Brain microvascular endothelial cell (primary cell): ENCODE measurements around the gene POLR3H.

ENCODE experiments used
- DNase-seq: peaks from one replicate; pipeline ENCODE4 v3.0.0-alpha.2; 2020
- H3K27ac ChIP-seq: fragments of 250-450 bp; sonication (Bioruptor Pico); 2 replicates; pipeline ENCODE4 v1.5.1; 2020; ENCODE audit warnings: mild to moderate bottlenecking, moderate library complexity
- H3K27me3 ChIP-seq: fragments of 250-450 bp; sonication (Bioruptor Pico); replicated peaks from 2 replicates; pipeline ENCODE4 v1.5.1; 2020; ENCODE audit warnings: mild to moderate bottlenecking
- H3K36me3 ChIP-seq: fragments of 250-450 bp; sonication (Bioruptor Pico); replicated peaks from 2 replicates; pipeline ENCODE4 v1.5.1; 2020; ENCODE audit warnings: mild to moderate bottlenecking
- H3K4me3 ChIP-seq: 2 replicates; pipeline ENCODE4 v1.5.1; 2011; ENCODE audit warnings: low read depth, mild to moderate bottlenecking, control low read depth, low read length, moderate library complexity
- in situ Hi-C: cut with HindIII; loops from 2 replicates; pipeline ENCODE4 v1.10.0; 2017; ENCODE audit warnings: low sequenced_read_pairs, low pct_ligation_motif_present
- TF ChIP-seq, protein P1 (sequence below): IDR thresholded peaks from 2 replicates; pipeline ENCODE4 v1.5.1; 2011; ENCODE audit warnings: low read depth, mild to moderate bottlenecking, moderate library complexity, low read length, control low read depth, inconsistent platforms; ENCODE audit errors: missing control alignments

POLR3H gene

DNA sequence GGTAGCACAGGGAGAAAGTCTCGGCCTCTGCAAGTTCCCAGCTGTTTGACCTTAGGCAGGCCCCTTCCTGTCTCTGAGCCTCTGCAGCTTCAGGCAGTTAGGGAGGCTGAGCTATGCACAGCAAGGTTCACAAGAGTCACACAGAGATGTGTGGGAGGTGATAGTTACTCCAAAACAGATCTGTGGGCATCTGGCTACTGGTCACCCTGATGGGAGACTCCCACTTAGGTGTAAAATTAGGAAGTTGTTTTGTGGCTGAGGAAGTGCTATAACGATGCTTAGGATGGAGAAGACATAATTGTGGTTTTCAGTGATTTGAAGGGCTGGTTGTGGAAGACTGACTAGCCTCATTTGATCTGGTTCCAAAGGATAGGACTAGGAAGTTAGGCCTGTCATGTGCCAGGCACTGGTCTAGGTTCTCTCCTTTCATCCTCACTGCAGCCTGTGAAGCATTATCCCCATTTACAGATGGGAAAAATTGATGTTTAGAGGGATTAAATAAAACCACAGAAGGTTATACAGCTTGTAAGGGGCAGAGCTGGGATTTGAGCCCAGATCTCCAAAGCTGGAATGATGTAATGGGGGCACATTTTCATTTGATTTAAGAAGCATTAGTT, 61.8 kb downstream of the POLR3H start:
- peak; percentile 11 for DNase-seq
- Histone ChIP-seq H3K27ac (peak overlapping the region; percentile 59), H3K4me3 (no peak overlapping the region), H3K36me3 (no peaks in the 10 kb centered on the region), H3K27me3 (no peaks in the 10 kb centered on the region)
- TF ChIP-seq, protein P1, sequence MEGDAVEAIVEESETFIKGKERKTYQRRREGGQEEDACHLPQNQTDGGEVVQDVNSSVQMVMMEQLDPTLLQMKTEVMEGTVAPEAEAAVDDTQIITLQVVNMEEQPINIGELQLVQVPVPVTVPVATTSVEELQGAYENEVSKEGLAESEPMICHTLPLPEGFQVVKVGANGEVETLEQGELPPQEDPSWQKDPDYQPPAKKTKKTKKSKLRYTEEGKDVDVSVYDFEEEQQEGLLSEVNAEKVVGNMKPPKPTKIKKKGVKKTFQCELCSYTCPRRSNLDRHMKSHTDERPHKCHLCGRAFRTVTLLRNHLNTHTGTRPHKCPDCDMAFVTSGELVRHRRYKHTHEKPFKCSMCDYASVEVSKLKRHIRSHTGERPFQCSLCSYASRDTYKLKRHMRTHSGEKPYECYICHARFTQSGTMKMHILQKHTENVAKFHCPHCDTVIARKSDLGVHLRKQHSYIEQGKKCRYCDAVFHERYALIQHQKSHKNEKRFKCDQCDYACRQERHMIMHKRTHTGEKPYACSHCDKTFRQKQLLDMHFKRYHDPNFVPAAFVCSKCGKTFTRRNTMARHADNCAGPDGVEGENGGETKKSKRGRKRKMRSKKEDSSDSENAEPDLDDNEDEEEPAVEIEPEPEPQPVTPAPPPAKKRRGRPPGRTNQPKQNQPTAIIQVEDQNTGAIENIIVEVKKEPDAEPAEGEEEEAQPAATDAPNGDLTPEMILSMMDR: no peak
- in situ Hi-C loops: no loop called here

DNA sequence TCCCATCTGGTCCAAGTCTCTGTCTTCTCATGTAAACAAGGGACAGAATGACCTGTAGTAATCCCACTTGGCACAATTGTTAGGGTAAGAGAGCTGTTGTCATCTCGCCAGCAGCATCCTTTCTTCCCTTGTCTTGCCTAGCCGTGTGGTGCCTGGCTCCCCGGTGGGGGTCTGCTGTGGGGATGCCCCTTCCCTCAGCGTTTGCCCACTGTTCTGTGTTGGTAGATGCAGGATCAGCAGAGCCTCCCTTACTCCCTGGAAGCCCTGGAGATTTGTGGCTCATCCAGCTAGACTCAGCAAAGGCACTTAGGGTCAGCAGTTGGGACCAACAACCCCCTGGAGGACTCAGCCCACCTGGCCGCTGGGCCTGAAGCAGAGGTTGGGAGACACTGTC, 62.3 kb downstream of the POLR3H start:
- in situ Hi-C loops: no loop called here
- no peak overlapping the region for H3K27ac ChIP-seq

DNA sequence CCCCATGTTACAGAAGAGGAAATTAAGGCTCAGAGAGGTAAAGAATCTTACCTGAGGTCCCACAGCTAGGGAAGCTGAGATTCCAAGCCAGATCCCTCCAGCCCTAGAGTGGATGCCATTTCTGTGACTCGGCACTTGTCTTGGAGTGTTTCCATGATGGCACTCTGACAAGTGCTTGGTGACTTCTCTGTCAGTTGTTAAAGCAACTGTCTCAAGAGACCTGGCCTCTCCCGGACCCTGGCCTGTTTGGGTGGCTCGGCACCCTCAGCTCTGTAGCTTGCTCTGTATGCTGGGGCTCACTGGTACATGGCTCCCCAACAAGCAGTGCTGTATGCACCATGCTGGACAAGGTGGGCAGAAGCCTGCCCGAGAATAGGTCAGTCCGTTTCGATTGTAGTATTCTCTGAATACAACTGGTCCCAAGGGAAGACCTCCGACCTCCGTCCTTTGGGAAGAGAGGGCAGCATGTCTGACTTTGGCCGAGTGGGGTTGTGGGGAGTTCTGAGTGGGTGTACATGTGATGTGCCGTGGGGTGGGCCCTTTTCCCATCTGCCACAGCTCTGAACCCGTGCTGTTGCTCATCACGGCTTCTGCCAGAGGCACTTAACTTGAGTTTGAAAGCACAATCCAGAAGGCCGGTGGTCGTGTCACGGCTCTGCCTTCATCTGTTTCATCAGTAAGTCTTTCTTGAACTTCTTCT, 63.0 kb downstream of the POLR3H start:
- Histone ChIP-seq H3K27ac (no peak overlapping the region), H3K27me3 (no peaks in the 10 kb centered on the region), H3K36me3 (no peaks in the 10 kb centered on the region), H3K4me3 (no peak overlapping the region)
- TF ChIP-seq, protein P1: no peak
- in situ Hi-C loops: no loop called here
- DNase-seq: peak; percentile 12

More for the DNA sequence above, 62.3 kb downstream of the POLR3H start:
- Histone ChIP-seq H3K4me3 (no peak overlapping the region), H3K36me3 (no peaks in the 10 kb centered on the region), H3K27me3 (no peaks in the 10 kb centered on the region)
- DNase-seq: no peak
- TF ChIP-seq, protein P1: no peak

DNA sequence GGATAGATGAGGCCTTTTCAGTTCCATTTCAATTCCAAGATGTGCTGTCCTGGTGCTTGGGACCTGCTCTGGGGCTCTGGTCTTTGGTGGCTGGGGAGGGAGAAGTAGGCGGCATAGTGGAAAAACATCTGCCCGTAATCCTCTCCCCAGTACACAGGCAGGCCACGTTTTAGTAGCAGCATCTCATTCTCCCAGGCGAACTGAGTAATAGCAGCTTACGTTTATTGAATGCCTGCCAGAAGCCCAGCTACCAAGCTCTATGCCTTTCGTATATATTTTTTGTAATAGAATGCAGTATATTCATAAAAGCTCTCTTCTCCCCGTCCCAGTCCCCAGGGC, 63.9 kb downstream of the POLR3H start:
- DNase-seq: peak; percentile 71
- peak overlapping the region; percentile 16 for H3K27ac ChIP-seq
- no peak overlapping the region for H3K4me3 ChIP-seq
- no peaks in the 10 kb centered on the region for H3K36me3 ChIP-seq
- TF ChIP-seq, protein P1: no peak
- in situ Hi-C loops: no loop called here
- H3K27me3 ChIP-seq: no peaks in the 10 kb centered on the region

DNA sequence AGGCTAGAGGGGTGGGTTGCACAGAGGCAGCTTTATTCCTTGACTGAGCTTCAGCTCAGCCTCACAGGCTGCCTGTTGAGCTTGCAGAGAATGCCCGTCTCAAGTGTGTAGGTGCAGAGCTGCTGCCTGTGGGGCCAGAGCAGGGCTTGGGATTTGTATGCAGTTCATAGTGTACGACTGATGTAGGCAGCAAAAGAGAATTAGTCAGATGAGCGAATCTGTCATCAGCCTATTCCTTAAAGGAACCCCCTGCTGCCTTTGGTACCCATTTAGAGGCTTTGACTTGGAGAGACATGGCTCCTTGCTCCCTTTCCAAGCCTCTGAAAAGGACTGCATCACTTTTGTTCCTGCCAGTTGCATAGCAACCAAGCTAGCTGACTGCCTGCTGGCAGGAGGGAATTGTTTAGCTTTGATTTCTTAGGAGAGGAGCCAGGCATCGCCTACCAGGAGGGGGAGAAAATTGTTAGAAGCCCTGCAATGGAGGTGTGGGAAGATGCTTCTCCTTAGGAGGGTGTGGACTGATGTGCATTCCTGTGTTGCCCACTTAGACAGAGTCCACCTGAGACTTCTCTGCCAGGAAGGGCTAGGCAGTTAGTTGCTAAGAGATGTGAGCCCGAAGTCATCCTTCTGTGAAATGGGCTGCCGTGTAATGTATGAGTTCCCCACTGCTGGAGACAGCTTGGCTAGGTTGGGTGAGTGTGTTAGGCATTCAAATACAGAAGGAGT, 64.4 kb downstream of the POLR3H start:
- Histone ChIP-seq H3K36me3 (no peaks in the 10 kb centered on the region), H3K4me3 (no peak overlapping the region), H3K27me3 (no peaks in the 10 kb centered on the region), H3K27ac (peak overlapping the region; percentile 16)
- TF ChIP-seq, protein P1: peak; percentile 32
- peak; percentile 50 for DNase-seq
- in situ Hi-C loops: no loop called here
